ENCODE measurements around the gene CERK. TPM values are rescaled to one million over a fixed set of nuclear protein-coding genes. Genes with fewer than 3 reads are reported as not detected.

CERK gene
- total RNA-seq, 1 experiment from 2014 or later, result 45.6 TPM

DNA sequence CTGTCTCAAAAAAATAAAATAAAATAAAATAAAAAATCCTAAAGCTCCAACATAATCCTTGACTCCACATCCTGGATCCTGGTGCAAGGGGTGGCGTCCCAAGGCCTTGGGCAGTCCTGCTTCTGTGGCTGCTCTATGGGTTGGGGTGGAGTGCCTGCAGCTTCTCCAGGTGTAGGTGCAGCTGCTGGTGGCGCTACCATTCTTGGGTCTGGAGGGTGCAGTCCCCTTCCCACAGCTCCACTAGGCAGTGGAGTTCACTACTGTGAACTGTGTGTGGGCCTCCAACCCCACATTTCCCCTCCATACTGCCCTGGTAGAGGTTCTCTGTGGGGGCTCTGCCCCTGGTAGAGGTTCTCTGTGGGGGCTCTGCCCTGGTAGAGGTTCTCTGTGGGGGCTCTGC is 17.5 kb upstream of the CERK start:
- ChIA-PET POLR2A (no interaction called here), CTCF (no interaction called here)
- Mint-ChIP-seq H3K27ac (no peak overlapping the region), H3K4me3 (no peak overlapping the region), H3K27me3 (ENCODE audit: low read depth) (no peaks in the 10 kb centered on the region; the same call in 1 of the 2 replicates), H3K4me1 (no peaks in the 10 kb centered on the region; the same call in 1 of the 2 replicates), H3K9me3 (peaks cover 27% of the 10 kb centered on the region), H3K36me3 (peaks cover 26% of the 10 kb centered on the region)
- DNase-seq (ENCODE audit: low spot score) (no peak), ATAC-seq (no peak)
- TF ChIP-seq, protein P1, sequence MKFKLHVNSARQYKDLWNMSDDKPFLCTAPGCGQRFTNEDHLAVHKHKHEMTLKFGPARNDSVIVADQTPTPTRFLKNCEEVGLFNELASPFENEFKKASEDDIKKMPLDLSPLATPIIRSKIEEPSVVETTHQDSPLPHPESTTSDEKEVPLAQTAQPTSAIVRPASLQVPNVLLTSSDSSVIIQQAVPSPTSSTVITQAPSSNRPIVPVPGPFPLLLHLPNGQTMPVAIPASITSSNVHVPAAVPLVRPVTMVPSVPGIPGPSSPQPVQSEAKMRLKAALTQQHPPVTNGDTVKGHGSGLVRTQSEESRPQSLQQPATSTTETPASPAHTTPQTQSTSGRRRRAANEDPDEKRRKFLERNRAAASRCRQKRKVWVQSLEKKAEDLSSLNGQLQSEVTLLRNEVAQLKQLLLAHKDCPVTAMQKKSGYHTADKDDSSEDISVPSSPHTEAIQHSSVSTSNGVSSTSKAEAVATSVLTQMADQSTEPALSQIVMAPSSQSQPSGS (CRISPR knock-in tag; IDR thresholded peaks at IDR 0.05; ENCODE audit: borderline replicate concordance, low read depth), result no peak
- TF ChIP-seq TEAD4 (CRISPR knock-in tag; IDR thresholded peaks at IDR 0.05) (no peak), RELA (CRISPR knock-in tag; IDR thresholded peaks at IDR 0.05; ENCODE audit: borderline replicate concordance) (no peak), RORB (CRISPR knock-in tag; IDR thresholded peaks at IDR 0.05) (no peak), TEAD1 (CRISPR knock-in tag; IDR thresholded peaks at IDR 0.05) (no peak), JUN (CRISPR knock-in tag; IDR thresholded peaks at IDR 0.05) (no peak)
- TF ChIP-seq, protein P2, sequence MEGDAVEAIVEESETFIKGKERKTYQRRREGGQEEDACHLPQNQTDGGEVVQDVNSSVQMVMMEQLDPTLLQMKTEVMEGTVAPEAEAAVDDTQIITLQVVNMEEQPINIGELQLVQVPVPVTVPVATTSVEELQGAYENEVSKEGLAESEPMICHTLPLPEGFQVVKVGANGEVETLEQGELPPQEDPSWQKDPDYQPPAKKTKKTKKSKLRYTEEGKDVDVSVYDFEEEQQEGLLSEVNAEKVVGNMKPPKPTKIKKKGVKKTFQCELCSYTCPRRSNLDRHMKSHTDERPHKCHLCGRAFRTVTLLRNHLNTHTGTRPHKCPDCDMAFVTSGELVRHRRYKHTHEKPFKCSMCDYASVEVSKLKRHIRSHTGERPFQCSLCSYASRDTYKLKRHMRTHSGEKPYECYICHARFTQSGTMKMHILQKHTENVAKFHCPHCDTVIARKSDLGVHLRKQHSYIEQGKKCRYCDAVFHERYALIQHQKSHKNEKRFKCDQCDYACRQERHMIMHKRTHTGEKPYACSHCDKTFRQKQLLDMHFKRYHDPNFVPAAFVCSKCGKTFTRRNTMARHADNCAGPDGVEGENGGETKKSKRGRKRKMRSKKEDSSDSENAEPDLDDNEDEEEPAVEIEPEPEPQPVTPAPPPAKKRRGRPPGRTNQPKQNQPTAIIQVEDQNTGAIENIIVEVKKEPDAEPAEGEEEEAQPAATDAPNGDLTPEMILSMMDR (IDR thresholded peaks at IDR 0.05), result no peak
- TF ChIP-seq, protein P3, sequence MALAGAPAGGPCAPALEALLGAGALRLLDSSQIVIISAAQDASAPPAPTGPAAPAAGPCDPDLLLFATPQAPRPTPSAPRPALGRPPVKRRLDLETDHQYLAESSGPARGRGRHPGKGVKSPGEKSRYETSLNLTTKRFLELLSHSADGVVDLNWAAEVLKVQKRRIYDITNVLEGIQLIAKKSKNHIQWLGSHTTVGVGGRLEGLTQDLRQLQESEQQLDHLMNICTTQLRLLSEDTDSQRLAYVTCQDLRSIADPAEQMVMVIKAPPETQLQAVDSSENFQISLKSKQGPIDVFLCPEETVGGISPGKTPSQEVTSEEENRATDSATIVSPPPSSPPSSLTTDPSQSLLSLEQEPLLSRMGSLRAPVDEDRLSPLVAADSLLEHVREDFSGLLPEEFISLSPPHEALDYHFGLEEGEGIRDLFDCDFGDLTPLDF (CRISPR knock-in tag; IDR thresholded peaks at IDR 0.05), result no peak
- TF ChIP-seq, protein P4, sequence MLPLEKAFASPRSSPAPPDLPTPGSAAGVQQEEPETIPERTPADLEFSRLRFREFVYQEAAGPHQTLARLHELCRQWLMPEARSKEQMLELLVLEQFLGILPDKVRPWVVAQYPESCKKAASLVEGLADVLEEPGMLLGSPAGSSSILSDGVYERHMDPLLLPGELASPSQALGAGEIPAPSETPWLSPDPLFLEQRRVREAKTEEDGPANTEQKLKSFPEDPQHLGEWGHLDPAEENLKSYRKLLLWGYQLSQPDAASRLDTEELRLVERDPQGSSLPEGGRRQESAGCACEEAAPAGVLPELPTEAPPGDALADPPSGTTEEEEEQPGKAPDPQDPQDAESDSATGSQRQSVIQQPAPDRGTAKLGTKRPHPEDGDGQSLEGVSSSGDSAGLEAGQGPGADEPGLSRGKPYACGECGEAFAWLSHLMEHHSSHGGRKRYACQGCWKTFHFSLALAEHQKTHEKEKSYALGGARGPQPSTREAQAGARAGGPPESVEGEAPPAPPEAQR (CRISPR knock-in tag; IDR thresholded peaks at IDR 0.05), result no peak
- TF ChIP-seq, protein P5, sequence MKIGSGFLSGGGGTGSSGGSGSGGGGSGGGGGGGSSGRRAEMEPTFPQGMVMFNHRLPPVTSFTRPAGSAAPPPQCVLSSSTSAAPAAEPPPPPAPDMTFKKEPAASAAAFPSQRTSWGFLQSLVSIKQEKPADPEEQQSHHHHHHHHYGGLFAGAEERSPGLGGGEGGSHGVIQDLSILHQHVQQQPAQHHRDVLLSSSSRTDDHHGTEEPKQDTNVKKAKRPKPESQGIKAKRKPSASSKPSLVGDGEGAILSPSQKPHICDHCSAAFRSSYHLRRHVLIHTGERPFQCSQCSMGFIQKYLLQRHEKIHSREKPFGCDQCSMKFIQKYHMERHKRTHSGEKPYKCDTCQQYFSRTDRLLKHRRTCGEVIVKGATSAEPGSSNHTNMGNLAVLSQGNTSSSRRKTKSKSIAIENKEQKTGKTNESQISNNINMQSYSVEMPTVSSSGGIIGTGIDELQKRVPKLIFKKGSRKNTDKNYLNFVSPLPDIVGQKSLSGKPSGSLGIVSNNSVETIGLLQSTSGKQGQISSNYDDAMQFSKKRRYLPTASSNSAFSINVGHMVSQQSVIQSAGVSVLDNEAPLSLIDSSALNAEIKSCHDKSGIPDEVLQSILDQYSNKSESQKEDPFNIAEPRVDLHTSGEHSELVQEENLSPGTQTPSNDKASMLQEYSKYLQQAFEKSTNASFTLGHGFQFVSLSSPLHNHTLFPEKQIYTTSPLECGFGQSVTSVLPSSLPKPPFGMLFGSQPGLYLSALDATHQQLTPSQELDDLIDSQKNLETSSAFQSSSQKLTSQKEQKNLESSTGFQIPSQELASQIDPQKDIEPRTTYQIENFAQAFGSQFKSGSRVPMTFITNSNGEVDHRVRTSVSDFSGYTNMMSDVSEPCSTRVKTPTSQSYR (CRISPR knock-in tag; IDR thresholded peaks at IDR 0.05), result no peak

DNA sequence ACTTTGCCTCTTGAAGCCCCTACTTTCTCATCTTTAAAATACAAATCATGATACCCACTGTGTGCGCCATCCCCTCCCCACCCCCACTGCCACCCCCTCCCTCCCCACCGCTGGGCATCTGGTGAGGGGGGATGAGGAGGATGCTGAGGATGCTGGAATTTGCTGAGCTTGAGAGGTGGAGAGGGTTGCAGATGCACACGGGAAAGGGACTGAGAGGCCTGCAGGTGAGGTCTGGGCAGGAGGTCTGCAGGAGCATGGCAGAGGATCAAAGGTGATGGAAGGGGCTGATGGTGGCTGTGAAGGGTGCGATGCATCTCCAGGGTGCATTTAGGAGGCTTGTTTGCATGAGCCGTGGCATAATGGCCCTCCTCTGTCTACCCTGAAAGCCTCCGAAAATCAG is 16.8 kb upstream of the CERK start:
- DNase-seq (ENCODE audit: low spot score), result no peak
- Mint-ChIP-seq H3K27ac (no peak overlapping the region), H3K4me1 (no peaks in the 10 kb centered on the region; the same call in 1 of the 2 replicates), H3K4me3 (no peak overlapping the region), H3K36me3 (peaks cover 26% of the 10 kb centered on the region), H3K27me3 (ENCODE audit: low read depth) (no peaks in the 10 kb centered on the region; the same call in 1 of the 2 replicates), H3K9me3 (peaks cover 27% of the 10 kb centered on the region)
- POLR2A ChIA-PET, result no interaction called here
- CTCF ChIA-PET, result no interaction called here
- ATAC-seq, result no peak
- TF ChIP-seq, protein P6, sequence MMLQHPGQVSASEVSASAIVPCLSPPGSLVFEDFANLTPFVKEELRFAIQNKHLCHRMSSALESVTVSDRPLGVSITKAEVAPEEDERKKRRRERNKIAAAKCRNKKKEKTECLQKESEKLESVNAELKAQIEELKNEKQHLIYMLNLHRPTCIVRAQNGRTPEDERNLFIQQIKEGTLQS (CRISPR knock-in tag; conservative IDR thresholded peaks at IDR 0.05), result no peak
- TF ChIP-seq, protein P4 (CRISPR knock-in tag; IDR thresholded peaks at IDR 0.05), result no peak
- TF ChIP-seq NFATC4 (CRISPR knock-in tag; IDR thresholded peaks at IDR 0.05) (no peak), CBFB (CRISPR knock-in tag; IDR thresholded peaks at IDR 0.05; ENCODE audit: low read depth) (no peak), ZNF671 (CRISPR knock-in tag; IDR thresholded peaks at IDR 0.05) (no peak), ZNF138 (CRISPR knock-in tag; conservative IDR thresholded peaks at IDR 0.05) (no peak), TEAD4 (CRISPR knock-in tag; IDR thresholded peaks at IDR 0.05) (no peak), MXD4 (CRISPR knock-in tag; IDR thresholded peaks at IDR 0.05; ENCODE audit: borderline replicate concordance) (no peak), MYBL2 (CRISPR knock-in tag; IDR thresholded peaks at IDR 0.05) (no peak)
- TF ChIP-seq, protein P7, sequence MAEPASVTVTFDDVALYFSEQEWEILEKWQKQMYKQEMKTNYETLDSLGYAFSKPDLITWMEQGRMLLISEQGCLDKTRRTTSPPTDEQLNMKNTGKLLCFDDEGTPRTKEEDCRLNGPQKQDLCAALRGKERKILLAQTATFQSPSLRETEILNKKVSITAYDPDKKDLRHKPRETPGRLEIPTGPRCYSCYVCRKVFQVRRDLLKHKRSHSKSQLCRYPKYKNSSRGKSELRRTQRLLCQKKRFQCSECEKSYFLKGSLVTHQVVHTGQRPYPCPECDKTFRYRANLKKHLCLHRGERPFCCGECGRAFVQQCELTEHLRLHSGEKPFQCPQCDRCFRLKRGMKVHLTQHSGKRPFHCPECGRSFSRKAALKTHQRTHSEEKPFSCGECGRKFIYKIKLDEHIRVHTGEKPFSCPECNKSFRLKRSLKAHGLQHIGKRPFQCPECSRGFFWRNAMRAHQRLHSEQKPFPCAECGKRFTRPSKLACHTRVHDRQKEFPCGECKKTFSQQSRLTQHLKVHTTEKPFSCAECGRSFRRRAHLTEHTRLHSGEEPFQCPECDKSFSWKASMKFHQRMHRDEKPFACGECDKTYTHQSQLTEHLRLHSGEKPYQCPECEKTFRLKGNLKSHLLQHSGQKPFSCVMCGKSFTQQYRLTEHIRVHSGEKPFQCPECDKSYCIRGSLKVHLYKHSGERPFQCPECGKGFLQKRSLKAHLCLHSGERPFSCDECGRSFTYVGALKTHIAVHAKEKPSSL (CRISPR knock-in tag; conservative IDR thresholded peaks at IDR 0.05), result no peak
- TF ChIP-seq, protein P8, sequence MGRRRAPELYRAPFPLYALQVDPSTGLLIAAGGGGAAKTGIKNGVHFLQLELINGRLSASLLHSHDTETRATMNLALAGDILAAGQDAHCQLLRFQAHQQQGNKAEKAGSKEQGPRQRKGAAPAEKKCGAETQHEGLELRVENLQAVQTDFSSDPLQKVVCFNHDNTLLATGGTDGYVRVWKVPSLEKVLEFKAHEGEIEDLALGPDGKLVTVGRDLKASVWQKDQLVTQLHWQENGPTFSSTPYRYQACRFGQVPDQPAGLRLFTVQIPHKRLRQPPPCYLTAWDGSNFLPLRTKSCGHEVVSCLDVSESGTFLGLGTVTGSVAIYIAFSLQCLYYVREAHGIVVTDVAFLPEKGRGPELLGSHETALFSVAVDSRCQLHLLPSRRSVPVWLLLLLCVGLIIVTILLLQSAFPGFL (CRISPR knock-in tag; IDR thresholded peaks at IDR 0.05; ENCODE audit: borderline replicate concordance), result no peak
- TF ChIP-seq, protein P9, sequence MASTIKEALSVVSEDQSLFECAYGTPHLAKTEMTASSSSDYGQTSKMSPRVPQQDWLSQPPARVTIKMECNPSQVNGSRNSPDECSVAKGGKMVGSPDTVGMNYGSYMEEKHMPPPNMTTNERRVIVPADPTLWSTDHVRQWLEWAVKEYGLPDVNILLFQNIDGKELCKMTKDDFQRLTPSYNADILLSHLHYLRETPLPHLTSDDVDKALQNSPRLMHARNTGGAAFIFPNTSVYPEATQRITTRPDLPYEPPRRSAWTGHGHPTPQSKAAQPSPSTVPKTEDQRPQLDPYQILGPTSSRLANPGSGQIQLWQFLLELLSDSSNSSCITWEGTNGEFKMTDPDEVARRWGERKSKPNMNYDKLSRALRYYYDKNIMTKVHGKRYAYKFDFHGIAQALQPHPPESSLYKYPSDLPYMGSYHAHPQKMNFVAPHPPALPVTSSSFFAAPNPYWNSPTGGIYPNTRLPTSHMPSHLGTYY (CRISPR knock-in tag; IDR thresholded peaks at IDR 0.05), result no peak

Measured in WTC11 (cell line).